Measurements from ENCODE around the gene TMOD3.

DNA sequence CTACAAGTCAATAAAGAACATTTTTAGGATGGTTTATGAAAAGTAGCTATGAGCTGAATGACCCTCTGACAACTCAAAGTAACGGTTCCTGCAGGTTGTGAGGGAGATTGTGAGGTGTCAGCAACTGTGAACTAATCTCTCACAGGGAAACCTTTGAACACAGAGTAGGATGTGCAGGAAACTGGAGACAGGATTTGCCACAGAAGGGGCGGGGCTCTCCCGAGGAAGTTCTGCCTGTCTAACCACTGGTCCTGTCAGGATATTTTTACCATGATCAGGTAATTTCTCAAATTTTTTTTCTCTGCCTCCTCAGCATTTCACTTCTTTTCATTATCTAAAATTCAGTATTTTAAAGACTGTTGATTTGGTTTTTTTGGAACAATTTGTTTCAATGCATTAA lies 108.8 kb downstream of the TMOD3 start:
- TF ChIP-seq, protein P1, sequence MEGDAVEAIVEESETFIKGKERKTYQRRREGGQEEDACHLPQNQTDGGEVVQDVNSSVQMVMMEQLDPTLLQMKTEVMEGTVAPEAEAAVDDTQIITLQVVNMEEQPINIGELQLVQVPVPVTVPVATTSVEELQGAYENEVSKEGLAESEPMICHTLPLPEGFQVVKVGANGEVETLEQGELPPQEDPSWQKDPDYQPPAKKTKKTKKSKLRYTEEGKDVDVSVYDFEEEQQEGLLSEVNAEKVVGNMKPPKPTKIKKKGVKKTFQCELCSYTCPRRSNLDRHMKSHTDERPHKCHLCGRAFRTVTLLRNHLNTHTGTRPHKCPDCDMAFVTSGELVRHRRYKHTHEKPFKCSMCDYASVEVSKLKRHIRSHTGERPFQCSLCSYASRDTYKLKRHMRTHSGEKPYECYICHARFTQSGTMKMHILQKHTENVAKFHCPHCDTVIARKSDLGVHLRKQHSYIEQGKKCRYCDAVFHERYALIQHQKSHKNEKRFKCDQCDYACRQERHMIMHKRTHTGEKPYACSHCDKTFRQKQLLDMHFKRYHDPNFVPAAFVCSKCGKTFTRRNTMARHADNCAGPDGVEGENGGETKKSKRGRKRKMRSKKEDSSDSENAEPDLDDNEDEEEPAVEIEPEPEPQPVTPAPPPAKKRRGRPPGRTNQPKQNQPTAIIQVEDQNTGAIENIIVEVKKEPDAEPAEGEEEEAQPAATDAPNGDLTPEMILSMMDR (IDR thresholded peaks at IDR 0.05; ENCODE audit: low read depth, low read length), result no peak
- no peak for TF ChIP-seq MYC (IDR thresholded peaks at IDR 0.05; ENCODE audit: low read depth, low read length)
- TF ChIP-seq, protein P2, sequence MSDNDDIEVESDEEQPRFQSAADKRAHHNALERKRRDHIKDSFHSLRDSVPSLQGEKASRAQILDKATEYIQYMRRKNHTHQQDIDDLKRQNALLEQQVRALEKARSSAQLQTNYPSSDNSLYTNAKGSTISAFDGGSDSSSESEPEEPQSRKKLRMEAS (IDR thresholded peaks at IDR 0.05; ENCODE audit: low read depth, low read length), result no peak
- TF ChIP-seq POLR2A (IDR thresholded peaks at IDR 0.05; ENCODE audit: extremely low read depth, insufficient read length), result no peak

All from NB4 (cell line).